ENCODE measurements around the gene PIAS4.
A peak's percentile ranks its signal among the peaks of the same experiment; 100 is the strongest.
"Not testable (repeated sequence)": the region's sequence is repeated elsewhere in the genome, so short reads cannot be mapped to it uniquely, and the experiment has no call there.

PIAS4 gene
- total RNA-seq: 9.4 to 15.8 (median 14.9) reads per million in 4 donors

GRCh38 chr19:4007021-4007835 is at the start of gene PIAS4:
Gene PIAS4, plus strand, starts transcription at chr19:4007736. Its CDS starts 25 bp downstream, at chr19:4007761.
- peak; percentile 90 to 98 (median 93) for DNase-seq

- DNase-seq: no peak
Observed at GRCh38 chr19:3958836-3959765, 48.4 kb upstream of the PIAS4 start.

- DNase-seq: no peak
Observed at GRCh38 chr19:3959766-3960131, 47.8 kb upstream of the PIAS4 start.

- no peak for DNase-seq
Observed at GRCh38 chr19:3961007-3961406, 46.5 kb upstream of the PIAS4 start.

- DNase-seq: no peak
Observed at GRCh38 chr19:3963458-3964255, 43.9 kb upstream of the PIAS4 start.

GRCh38 chr19:3964256-3965194 is 43.0 kb upstream of the PIAS4 start:
- no peak for DNase-seq

- DNase-seq: no peak
Observed at GRCh38 chr19:3966051-3967017, 41.2 kb upstream of the PIAS4 start.

- not testable (repeated sequence) for DNase-seq
Observed at GRCh38 chr19:3967983-3968382, 39.6 kb upstream of the PIAS4 start.

- DNase-seq: no peak
Observed at GRCh38 chr19:3968556-3969434, 38.7 kb upstream of the PIAS4 start.

GRCh38 chr19:3969435-3970312 is 37.9 kb upstream of the PIAS4 start:
- DNase-seq: no peak

- no peak for DNase-seq
Observed at GRCh38 chr19:3970313-3970807, 37.2 kb upstream of the PIAS4 start.

- DNase-seq: peak; percentile 83 to 95 (median 85)
Observed at GRCh38 chr19:3970808-3971598, 36.5 kb upstream of the PIAS4 start, which contains the start of gene DAPK3. Gene DAPK3, minus strand, starts transcription at chr19:3971099. Its CDS starts 1,364 bp downstream, at chr19:3969735.

- DNase-seq: no peak
Observed at GRCh38 chr19:3975144-3975543, 32.4 kb upstream of the PIAS4 start.

- peak in 1 of 5 donors; percentile 19 for DNase-seq
Observed at GRCh38 chr19:3975637-3976087, 31.9 kb upstream of the PIAS4 start.

- no peak for DNase-seq
Observed at GRCh38 chr19:3976495-3977241, 30.9 kb upstream of the PIAS4 start.
